GM12864 (cell line): Measurements from ENCODE around the gene PPM1F.

Source experiments
- DNase-seq: peaks from one replicate; pipeline ENCODE4 v3.0.0-alpha.2; 2011; ENCODE audit warnings: low read depth
- H3K4me3 ChIP-seq: 2 replicates; pipeline ENCODE4 v1.5.1; 2011; ENCODE audit warnings: mild to moderate bottlenecking, low read depth, low read length, control low read depth
- TF ChIP-seq, protein P1 (sequence below): IDR thresholded peaks from 2 replicates; pipeline ENCODE4 v1.5.1; 2011; ENCODE audit warnings: low read depth, mild to moderate bottlenecking, moderate library complexity, low read length, control low read depth, inconsistent platforms; ENCODE audit errors: missing control alignments

Gene PPM1F

DNA sequence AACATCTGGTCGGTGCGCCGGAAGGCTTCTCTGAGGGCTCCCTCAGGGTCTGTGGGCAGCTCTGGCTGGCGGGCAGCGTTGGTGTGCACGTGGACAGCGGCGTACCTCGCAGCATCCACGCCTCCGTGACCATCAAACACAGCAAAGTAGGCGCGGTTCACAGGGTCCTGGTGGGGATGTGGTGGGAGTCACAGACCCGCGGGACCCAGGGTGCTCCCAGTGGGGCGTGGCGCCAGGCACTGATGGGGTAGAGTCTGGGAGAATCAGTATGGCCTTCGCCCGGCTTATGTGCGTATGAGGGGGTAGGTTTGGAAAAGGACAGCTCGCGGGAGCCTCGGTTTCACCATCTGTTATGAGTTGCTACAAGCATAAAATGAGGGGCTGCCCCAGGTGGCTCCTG is 19.2 kb downstream of the PPM1F start:
- TF ChIP-seq, protein P1, sequence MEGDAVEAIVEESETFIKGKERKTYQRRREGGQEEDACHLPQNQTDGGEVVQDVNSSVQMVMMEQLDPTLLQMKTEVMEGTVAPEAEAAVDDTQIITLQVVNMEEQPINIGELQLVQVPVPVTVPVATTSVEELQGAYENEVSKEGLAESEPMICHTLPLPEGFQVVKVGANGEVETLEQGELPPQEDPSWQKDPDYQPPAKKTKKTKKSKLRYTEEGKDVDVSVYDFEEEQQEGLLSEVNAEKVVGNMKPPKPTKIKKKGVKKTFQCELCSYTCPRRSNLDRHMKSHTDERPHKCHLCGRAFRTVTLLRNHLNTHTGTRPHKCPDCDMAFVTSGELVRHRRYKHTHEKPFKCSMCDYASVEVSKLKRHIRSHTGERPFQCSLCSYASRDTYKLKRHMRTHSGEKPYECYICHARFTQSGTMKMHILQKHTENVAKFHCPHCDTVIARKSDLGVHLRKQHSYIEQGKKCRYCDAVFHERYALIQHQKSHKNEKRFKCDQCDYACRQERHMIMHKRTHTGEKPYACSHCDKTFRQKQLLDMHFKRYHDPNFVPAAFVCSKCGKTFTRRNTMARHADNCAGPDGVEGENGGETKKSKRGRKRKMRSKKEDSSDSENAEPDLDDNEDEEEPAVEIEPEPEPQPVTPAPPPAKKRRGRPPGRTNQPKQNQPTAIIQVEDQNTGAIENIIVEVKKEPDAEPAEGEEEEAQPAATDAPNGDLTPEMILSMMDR: no peak
- DNase-seq: no peak
- no peak overlapping the region for H3K4me3 ChIP-seq

DNA sequence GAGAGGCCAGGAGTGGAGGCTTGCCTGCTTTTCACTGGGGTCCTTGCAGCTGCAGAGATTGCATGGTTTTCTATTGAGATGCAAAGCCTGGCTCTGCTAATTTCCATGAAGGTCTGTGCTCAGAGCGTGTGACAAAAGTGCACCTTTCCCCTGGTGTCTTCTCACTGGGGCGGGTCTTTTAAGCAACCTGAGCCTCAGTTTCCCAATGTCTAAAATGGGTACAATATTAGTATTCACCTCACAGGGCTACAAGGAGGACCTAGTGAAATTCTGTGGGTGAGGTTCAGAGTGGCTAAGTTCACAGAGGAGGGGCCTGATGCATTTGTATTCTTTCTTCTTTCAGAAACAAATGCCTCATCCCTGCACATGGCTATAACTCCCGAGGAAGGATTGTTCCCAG is 20.3 kb downstream of the PPM1F start:
- H3K4me3 ChIP-seq: no peak overlapping the region
- no peak for DNase-seq
- TF ChIP-seq, protein P1: no peak

DNA sequence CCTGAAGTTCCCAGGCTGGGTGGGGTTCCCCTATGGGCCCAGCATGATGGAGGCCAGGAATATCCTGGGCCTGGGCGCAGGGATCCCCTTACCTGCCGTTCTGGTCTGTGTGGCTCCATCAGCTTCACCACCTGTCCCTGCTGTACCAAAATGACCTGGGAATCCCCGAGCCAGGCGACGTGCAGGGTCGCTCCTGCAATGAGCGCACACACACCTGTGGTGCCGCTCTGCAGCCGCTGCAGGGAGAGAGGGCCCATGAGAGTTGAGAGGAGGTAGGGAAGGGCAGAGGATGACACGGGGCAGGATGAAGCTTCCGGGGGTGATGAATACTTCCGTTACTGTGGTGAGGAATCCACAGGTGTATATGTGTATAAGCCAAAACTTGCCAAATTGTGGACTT is 21.6 kb downstream of the PPM1F start:
- H3K4me3 ChIP-seq: no peak overlapping the region
- TF ChIP-seq, protein P1: no peak
- no peak for DNase-seq

DNA sequence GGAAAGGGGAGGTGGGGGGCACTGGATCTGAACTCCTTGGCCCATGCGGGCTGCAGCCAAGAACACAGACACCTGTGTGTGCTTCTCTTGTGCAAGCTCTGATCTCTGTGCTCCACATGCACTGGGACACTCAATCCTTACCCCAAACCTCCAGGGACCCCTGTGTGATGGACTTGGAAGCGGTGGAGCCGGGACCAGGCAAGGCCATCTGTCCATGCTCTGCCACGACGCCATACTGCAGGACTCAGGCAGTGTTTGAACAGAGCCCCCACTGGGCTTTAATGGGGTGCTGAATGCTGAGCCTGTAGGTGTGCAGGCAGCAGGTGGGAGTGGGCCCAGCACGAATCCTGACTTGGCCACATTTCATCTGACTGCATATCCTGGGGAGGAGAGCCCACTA is 23.4 kb downstream of the PPM1F start:
- TF ChIP-seq, protein P1: no peak
- H3K4me3 ChIP-seq: no peak overlapping the region
- no peak for DNase-seq

DNA sequence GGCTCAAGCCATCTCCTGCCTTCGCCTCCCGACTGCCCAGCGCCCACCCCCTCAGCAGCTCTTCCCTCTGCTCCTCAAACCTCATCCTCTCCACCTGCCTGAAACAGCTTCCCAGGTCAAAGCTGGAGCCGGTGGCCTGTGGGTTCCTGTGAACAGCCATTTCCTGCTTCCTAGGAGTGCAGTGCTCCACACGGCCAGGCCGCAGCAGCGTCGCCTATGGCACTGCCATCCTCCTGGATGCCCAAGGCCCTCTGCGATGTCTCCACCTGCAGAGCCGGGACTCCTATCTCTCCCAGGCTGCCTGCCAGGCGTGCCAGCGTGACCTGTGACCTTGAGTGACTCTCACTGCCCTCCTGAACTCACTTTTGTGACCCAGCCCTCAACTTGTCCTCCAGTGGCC is 24.6 kb downstream of the PPM1F start:
- no peak for DNase-seq
- TF ChIP-seq, protein P1: no peak
- no peak overlapping the region for H3K4me3 ChIP-seq

DNA sequence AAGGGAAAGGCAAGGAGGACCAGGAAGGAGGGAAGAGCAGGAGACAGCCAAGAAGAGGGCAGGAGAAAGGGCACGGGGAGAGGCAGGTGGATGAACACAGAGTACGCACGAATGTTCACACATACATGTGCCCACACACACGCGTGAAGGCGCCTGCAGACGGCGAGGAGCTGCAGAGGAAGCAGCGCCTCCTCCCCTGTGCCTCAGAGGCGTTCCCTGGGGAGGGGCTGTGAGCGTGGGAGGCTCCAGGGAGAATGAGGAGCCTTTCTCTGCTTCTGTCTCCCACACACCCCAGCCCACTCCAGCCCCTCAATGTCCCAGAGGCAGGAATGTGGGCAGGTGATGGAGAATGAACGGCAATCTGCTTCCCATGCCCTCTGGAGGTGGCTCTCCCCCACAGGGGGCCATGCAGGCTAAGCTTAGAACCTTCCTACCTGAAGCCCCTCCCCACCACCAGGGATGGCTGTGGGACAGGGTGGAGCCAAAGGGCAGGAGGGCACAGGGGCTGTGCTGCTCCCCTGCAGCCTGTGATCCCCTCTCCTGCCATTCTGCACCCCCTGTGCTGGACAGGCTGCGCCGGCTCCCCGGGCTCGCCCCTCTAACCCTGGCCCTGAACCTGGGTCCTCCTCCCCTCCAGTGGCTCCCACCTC is 25.3 kb downstream of the PPM1F start:
- DNase-seq: no peak
- TF ChIP-seq, protein P1: no peak
- H3K4me3 ChIP-seq: no peak overlapping the region

DNA sequence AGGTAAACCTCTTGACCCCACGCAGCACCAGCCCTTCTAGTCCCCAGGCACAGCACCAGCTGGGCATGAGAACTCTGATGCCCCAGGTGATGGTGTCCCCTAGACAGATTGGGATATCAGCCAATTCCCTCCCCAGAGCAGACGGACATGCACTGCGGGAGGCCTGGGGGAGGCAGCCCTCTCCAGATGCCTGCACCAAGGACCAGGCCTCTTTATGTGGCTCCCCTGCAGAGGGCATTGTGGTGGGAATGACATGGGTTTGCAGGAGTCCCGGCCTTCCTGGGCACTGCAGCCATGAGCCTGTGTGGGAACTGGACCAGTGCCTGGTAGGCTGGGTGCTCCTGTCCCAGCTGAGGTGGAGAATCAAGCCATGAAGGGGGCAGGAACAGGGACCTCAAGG is 25.9 kb downstream of the PPM1F start:
- DNase-seq: no peak
- no peak overlapping the region for H3K4me3 ChIP-seq
- TF ChIP-seq, protein P1: no peak
